Measurements from ENCODE around the gene ZMYND15. TPM values are rescaled to one million over a fixed set of nuclear protein-coding genes. Genes with fewer than 3 reads are reported as not detected.

Gene ZMYND15
- total RNA-seq, 1 experiment from 2014 or later = 0.42 TPM

DNA sequence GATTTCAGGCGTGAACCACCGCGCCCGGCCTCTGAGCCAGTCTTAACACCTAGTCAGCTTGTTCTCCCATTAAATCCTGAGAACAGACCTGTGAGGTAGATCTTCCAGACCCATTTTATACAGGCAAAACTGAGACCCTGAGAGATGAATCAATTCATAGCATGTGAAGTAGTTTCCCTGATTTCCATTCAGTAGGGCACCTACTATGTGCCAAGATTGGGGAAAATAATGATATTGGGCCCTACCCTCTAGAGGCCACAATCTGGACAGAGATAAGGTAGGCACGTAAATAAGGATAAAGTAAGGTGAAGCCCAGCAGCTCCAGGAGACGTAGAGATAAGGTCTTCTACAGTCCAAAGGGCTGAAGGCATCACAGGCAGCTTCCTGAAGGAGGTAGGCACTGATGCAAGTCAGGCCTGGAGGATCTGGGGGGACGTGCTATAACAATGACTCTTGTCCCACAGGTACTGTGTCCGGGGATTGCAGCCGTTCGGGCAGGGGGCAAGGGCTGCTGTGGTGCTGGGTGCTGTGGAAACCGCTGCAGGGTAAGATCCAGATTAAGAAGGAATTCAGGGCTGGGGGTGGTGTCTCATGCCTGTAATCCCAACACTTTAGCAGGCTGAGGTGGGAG, 40.8 kb downstream of the ZMYND15 start:
- no peak overlapping the region for H3K56ac ChIP-seq (ENCODE audit: insufficient read length, low read depth, low read length)
- no peak overlapping the region for H2BK15ac ChIP-seq (ENCODE audit: low read depth, low read length)
- peaks cover 14% of the 10 kb centered on the region; the same call in 1 of the 2 replicates for H3K27me3 ChIP-seq (ENCODE audit: insufficient read depth, low read length)
- no peak overlapping the region for H3K18ac ChIP-seq (ENCODE audit: insufficient read length, low read depth, low read length)
- no peaks in the 10 kb centered on the region for H3K23me2 ChIP-seq (ENCODE audit: insufficient read length, low read depth, low read length, poor library complexity, severe bottlenecking)
- Mint-ChIP-seq H3K4me3 (no peak overlapping the region), H3K27ac (no peak overlapping the region), H3K9me3 (no peaks in the 10 kb centered on the region), H3K4me1 (peaks cover 2 to 3% of the 10 kb centered on the region in 2 experiments; a peak in 1 of 4 replicates), H3K27me3 (ENCODE audit: low read depth) (peaks cover 64% of the 10 kb centered on the region), H3K36me3 (ENCODE audit: insufficient read depth in 1 of 3, low read depth in 3 of 3) (no peaks in the 10 kb centered on the region)
- no peak overlapping the region for H3K4ac ChIP-seq (ENCODE audit: low read depth, low read length)
- no peak overlapping the region for H2BK120ac ChIP-seq (ENCODE audit: low read depth, low read length, poor library complexity, severe bottlenecking)
- no peak overlapping the region for H4K91ac ChIP-seq (ENCODE audit: insufficient read length, low read depth, low read length)
- H3K9me3 ChIP-seq (ENCODE audit: control insufficient read depth, low read depth, low read length) = no peaks in the 10 kb centered on the region
- TF ChIP-seq, protein P1, sequence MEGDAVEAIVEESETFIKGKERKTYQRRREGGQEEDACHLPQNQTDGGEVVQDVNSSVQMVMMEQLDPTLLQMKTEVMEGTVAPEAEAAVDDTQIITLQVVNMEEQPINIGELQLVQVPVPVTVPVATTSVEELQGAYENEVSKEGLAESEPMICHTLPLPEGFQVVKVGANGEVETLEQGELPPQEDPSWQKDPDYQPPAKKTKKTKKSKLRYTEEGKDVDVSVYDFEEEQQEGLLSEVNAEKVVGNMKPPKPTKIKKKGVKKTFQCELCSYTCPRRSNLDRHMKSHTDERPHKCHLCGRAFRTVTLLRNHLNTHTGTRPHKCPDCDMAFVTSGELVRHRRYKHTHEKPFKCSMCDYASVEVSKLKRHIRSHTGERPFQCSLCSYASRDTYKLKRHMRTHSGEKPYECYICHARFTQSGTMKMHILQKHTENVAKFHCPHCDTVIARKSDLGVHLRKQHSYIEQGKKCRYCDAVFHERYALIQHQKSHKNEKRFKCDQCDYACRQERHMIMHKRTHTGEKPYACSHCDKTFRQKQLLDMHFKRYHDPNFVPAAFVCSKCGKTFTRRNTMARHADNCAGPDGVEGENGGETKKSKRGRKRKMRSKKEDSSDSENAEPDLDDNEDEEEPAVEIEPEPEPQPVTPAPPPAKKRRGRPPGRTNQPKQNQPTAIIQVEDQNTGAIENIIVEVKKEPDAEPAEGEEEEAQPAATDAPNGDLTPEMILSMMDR (conservative IDR thresholded peaks at IDR 0.05) = no peak
- no peak overlapping the region for H2AK5ac ChIP-seq (ENCODE audit: insufficient read length, low read length)
- H3K14ac ChIP-seq (ENCODE audit: insufficient read depth, low read length) = no peak overlapping the region
- DNase-seq = no peak
- H3T11ph ChIP-seq (ENCODE audit: low read length) = no peak overlapping the region
- no peak overlapping the region for H2BK20ac ChIP-seq (ENCODE audit: low read depth, low read length, poor library complexity, severe bottlenecking)
- no peak overlapping the region for H2BK5ac ChIP-seq (ENCODE audit: insufficient read length, low read length)
- H4K5ac ChIP-seq (ENCODE audit: insufficient read length, low read depth, low read length) = no peak overlapping the region
- no peak overlapping the region for H2BK12ac ChIP-seq (ENCODE audit: insufficient read length, low read depth, low read length)
- no peak overlapping the region for H3K23ac ChIP-seq (ENCODE audit: insufficient read length, low read depth, low read length)
- no peak overlapping the region for H2AFZ ChIP-seq (ENCODE audit: low read length)
- H4K20me1 ChIP-seq (ENCODE audit: control insufficient read depth, insufficient read depth, insufficient read length) = peaks cover under 1% of the 10 kb centered on the region
- H3K27ac ChIP-seq (ENCODE audit: insufficient read length, low read depth, low read length) = no peak overlapping the region
- H3K4me1 ChIP-seq (ENCODE audit: insufficient read depth, low read length) = no peaks in the 10 kb centered on the region
- no peaks in the 10 kb centered on the region for H3K79me1 ChIP-seq (ENCODE audit: insufficient read depth, low read depth, low read length, poor library complexity, severe bottlenecking)
- H3K79me2 ChIP-seq (ENCODE audit: insufficient read depth, low read length) = no peaks in the 10 kb centered on the region
- no CpG with 5 or more reads among the region's 11 CpGs for WGBS (ENCODE audit: extremely low coverage, insufficient read length, low lambda C conversion rate)
- no peak overlapping the region for H4K8ac ChIP-seq (replicated peaks; ENCODE audit: insufficient read length, low read depth, low read length)
- H3K4me2 ChIP-seq (ENCODE audit: insufficient read depth, insufficient read length, low read length) = no peak overlapping the region
- H3K9ac ChIP-seq (ENCODE audit: extremely low read depth, insufficient read length, low read length) = no peak overlapping the region
